Activated CD4-positive, alpha-beta T cell treated with anti-CD3 and anti-CD28 coated beads, Interleukin-10, Interleukin-2, amounts not matched to agents 100 ng/mL and 50 ng/mL, durations not matched to agents 16 hours and 8 hours (primary cell): ENCODE data around the gene IDUA.
"Not testable (repeated sequence)": the region's sequence is repeated elsewhere in the genome, so short reads cannot be mapped to it uniquely, and the experiment has no call there.

Experiments
- DNase-seq: peaks from one replicate; pipeline ENCODE4 v3.0.0-alpha.2; 2020

Gene IDUA

GRCh38 chr4:1032861-1033260 lies 46.0 kb downstream of the IDUA start:
- no peak for DNase-seq

- DNase-seq: no peak
These were observed 47.2 kb downstream of the IDUA start for GRCh38 chr4:1033840-1034551.

- DNase-seq: no peak
These were observed 48.7 kb downstream of the IDUA start for GRCh38 chr4:1035510-1035909.

- no peak for DNase-seq
These were observed 49.3 kb downstream of the IDUA start for GRCh38 chr4:1036095-1036494.

- no peak for DNase-seq
These were observed 50.3 kb downstream of the IDUA start for GRCh38 chr4:1036976-1037810.

GRCh38 chr4:1038948-1039492 lies 52.2 kb downstream of the IDUA start:
- no peak for DNase-seq

- no peak for DNase-seq
These were observed 52.9 kb downstream of the IDUA start for GRCh38 chr4:1039493-1040343.

- no peak for DNase-seq
These were observed 53.7 kb downstream of the IDUA start for GRCh38 chr4:1040344-1041146.

- DNase-seq: no peak
These were observed 54.5 kb downstream of the IDUA start for GRCh38 chr4:1041147-1041935.

- no peak for DNase-seq
These were observed 55.1 kb downstream of the IDUA start for GRCh38 chr4:1041936-1042330.

- DNase-seq: no peak
These were observed 55.7 kb downstream of the IDUA start for GRCh38 chr4:1042352-1043055.

- DNase-seq: no peak
These were observed 56.3 kb downstream of the IDUA start for GRCh38 chr4:1043162-1043561.

GRCh38 chr4:1043651-1044468 lies 57.0 kb downstream of the IDUA start:
- DNase-seq: peak; percentile 34

GRCh38 chr4:1044469-1045192 lies 57.8 kb downstream of the IDUA start:
- DNase-seq: no peak

GRCh38 chr4:1045193-1045594 lies 58.4 kb downstream of the IDUA start:
- no peak for DNase-seq

- no peak for DNase-seq
These were observed 58.9 kb downstream of the IDUA start for GRCh38 chr4:1045595-1046201.

- DNase-seq: not testable (repeated sequence)
These were observed 59.8 kb downstream of the IDUA start for GRCh38 chr4:1046581-1047011.
